Stimulated activated naive CD8-positive, alpha-beta T cell treated with anti-CD3 and anti-CD28 coated beads, Interleukin-15, Interleukin-2, amounts not matched to agents 100 ng/mL and 50 ng/mL, for 24 hours (primary cell): ENCODE data around the gene WDR73.

Experiments used
- H3K27ac Mint-ChIP-seq: one replicate; pipeline ENCODE4 v1.8.0; 2021; ENCODE audit warnings: mild to moderate bottlenecking, mixed read lengths
- H3K27me3 Mint-ChIP-seq: one replicate; pipeline ENCODE4 v1.8.0; 2021; ENCODE audit warnings: mixed read lengths
- H3K36me3 Mint-ChIP-seq: one replicate; pipeline ENCODE4 v1.8.0; 2021; ENCODE audit warnings: low read depth, mixed read lengths
- H3K4me1 Mint-ChIP-seq: one replicate; pipeline ENCODE4 v1.8.0; 2021; ENCODE audit warnings: low read depth, mixed read lengths
- H3K4me3 Mint-ChIP-seq: one replicate; pipeline ENCODE4 v1.8.0; 2021; ENCODE audit warnings: mild to moderate bottlenecking, mixed read lengths
- H3K9me3 Mint-ChIP-seq: one replicate; pipeline ENCODE4 v1.8.0; 2021; ENCODE audit warnings: mixed read lengths

The WDR73 gene

GRCh38 chr15:84609818-84610525 is 44.1 kb downstream of the WDR73 start:
- H3K9me3 Mint-ChIP-seq, result no peaks in the 10 kb centered on the region
- H3K4me1 Mint-ChIP-seq, result peaks cover 15% of the 10 kb centered on the region
- H3K4me3 Mint-ChIP-seq, result no peak overlapping the region
- no peak overlapping the region for H3K27ac Mint-ChIP-seq
- H3K27me3 Mint-ChIP-seq, result no peaks in the 10 kb centered on the region
- peaks cover 38% of the 10 kb centered on the region for H3K36me3 Mint-ChIP-seq

- Mint-ChIP-seq H3K27ac (no peak overlapping the region), H3K4me1 (peaks cover 27% of the 10 kb centered on the region), H3K9me3 (no peaks in the 10 kb centered on the region), H3K4me3 (no peak overlapping the region), H3K36me3 (peaks cover 44% of the 10 kb centered on the region), H3K27me3 (no peaks in the 10 kb centered on the region)
These were observed 45.3 kb downstream of the WDR73 start for GRCh38 chr15:84608707-84609284.

- Mint-ChIP-seq H3K36me3 (peaks cover 47% of the 10 kb centered on the region), H3K27ac (no peak overlapping the region), H3K9me3 (no peaks in the 10 kb centered on the region), H3K4me3 (no peak overlapping the region), H3K27me3 (no peaks in the 10 kb centered on the region), H3K4me1 (peaks cover 47% of the 10 kb centered on the region)
These were observed 47.4 kb downstream of the WDR73 start for GRCh38 chr15:84606653-84607120.

- Mint-ChIP-seq H3K4me1 (peaks cover 51% of the 10 kb centered on the region), H3K27me3 (no peaks in the 10 kb centered on the region), H3K27ac (peak overlapping the region; percentile 89), H3K36me3 (peaks cover 47% of the 10 kb centered on the region), H3K4me3 (peak overlapping the region; percentile 73), H3K9me3 (no peaks in the 10 kb centered on the region)
These were observed 48.6 kb downstream of the WDR73 start for GRCh38 chr15:84605554-84605882.

GRCh38 chr15:84604826-84605553 is 49.1 kb downstream of the WDR73 start:
- H3K27ac Mint-ChIP-seq, result peak overlapping the region; percentile 89
- no peaks in the 10 kb centered on the region for H3K27me3 Mint-ChIP-seq
- H3K9me3 Mint-ChIP-seq, result no peaks in the 10 kb centered on the region
- H3K36me3 Mint-ChIP-seq, result peaks cover 45% of the 10 kb centered on the region
- H3K4me1 Mint-ChIP-seq, result peaks cover 55% of the 10 kb centered on the region
- peak overlapping the region; percentile 73 for H3K4me3 Mint-ChIP-seq

GRCh38 chr15:84603630-84604379 is 50.3 kb downstream of the WDR73 start:
- peak overlapping the region; percentile 63 for H3K27ac Mint-ChIP-seq
- H3K36me3 Mint-ChIP-seq, result peaks cover 36% of the 10 kb centered on the region
- H3K4me3 Mint-ChIP-seq, result peak overlapping the region; percentile 33
- H3K27me3 Mint-ChIP-seq, result no peaks in the 10 kb centered on the region
- no peaks in the 10 kb centered on the region for H3K9me3 Mint-ChIP-seq
- H3K4me1 Mint-ChIP-seq, result peaks cover 67% of the 10 kb centered on the region

- H3K36me3 Mint-ChIP-seq, result peaks cover 24% of the 10 kb centered on the region
- peak overlapping the region; percentile 93 for H3K4me3 Mint-ChIP-seq
- no peaks in the 10 kb centered on the region for H3K9me3 Mint-ChIP-seq
- no peaks in the 10 kb centered on the region for H3K27me3 Mint-ChIP-seq
- peaks cover 82% of the 10 kb centered on the region for H3K4me1 Mint-ChIP-seq
- no peak overlapping the region for H3K27ac Mint-ChIP-seq
These were observed 52.6 kb downstream of the WDR73 start for GRCh38 chr15:84601555-84601838.

- Mint-ChIP-seq H3K4me1 (peaks cover 76% of the 10 kb centered on the region), H3K4me3 (peak within 1 kb of the TSS; percentile 93), H3K9me3 (no peaks in the 10 kb centered on the region), H3K27me3 (no peaks in the 10 kb centered on the region), H3K36me3 (peaks cover 19% of the 10 kb centered on the region), H3K27ac (peak within 1 kb of the TSS; percentile 69)
These were observed 53.2 kb downstream of the WDR73 start, which contains the start of gene ZSCAN2 for GRCh38 chr15:84600687-84601554. Gene ZSCAN2 (plus strand): TSS chr15:84601009. CDS start chr15:84603928, 2,919 bp downstream.

- H3K9me3 Mint-ChIP-seq, result no peaks in the 10 kb centered on the region
- H3K4me3 Mint-ChIP-seq, result peak overlapping the region; percentile 93
- H3K27ac Mint-ChIP-seq, result peak overlapping the region; percentile 69
- H3K27me3 Mint-ChIP-seq, result no peaks in the 10 kb centered on the region
- peaks cover 70% of the 10 kb centered on the region for H3K4me1 Mint-ChIP-seq
- H3K36me3 Mint-ChIP-seq, result peaks cover 13% of the 10 kb centered on the region
These were observed 53.8 kb downstream of the WDR73 start for GRCh38 chr15:84600331-84600686.

- Mint-ChIP-seq H3K4me3 (peak overlapping the region; percentile 93), H3K27ac (no peak overlapping the region), H3K27me3 (no peaks in the 10 kb centered on the region), H3K4me1 (peaks cover 66% of the 10 kb centered on the region), H3K36me3 (peaks cover 8% of the 10 kb centered on the region), H3K9me3 (no peaks in the 10 kb centered on the region)
These were observed 54.2 kb downstream of the WDR73 start for GRCh38 chr15:84599906-84600305.

- Mint-ChIP-seq H3K4me1 (peaks cover 63% of the 10 kb centered on the region), H3K27me3 (no peaks in the 10 kb centered on the region), H3K9me3 (no peaks in the 10 kb centered on the region), H3K4me3 (no peak overlapping the region), H3K27ac (no peak overlapping the region), H3K36me3 (peaks cover 4% of the 10 kb centered on the region)
These were observed 55.1 kb downstream of the WDR73 start for GRCh38 chr15:84598993-84599392.

- Mint-ChIP-seq H3K9me3 (no peaks in the 10 kb centered on the region), H3K4me3 (peak overlapping the region; percentile 10), H3K27ac (no peak overlapping the region), H3K4me1 (peaks cover 57% of the 10 kb centered on the region), H3K27me3 (no peaks in the 10 kb centered on the region), H3K36me3 (no peaks in the 10 kb centered on the region)
These were observed 55.8 kb downstream of the WDR73 start for GRCh38 chr15:84598250-84598649.

GRCh38 chr15:84597296-84597695 is 56.8 kb downstream of the WDR73 start:
- peaks cover 48% of the 10 kb centered on the region for H3K4me1 Mint-ChIP-seq
- no peaks in the 10 kb centered on the region for H3K9me3 Mint-ChIP-seq
- no peaks in the 10 kb centered on the region for H3K27me3 Mint-ChIP-seq
- H3K27ac Mint-ChIP-seq, result no peak overlapping the region
- H3K36me3 Mint-ChIP-seq, result no peaks in the 10 kb centered on the region
- no peak overlapping the region for H3K4me3 Mint-ChIP-seq

- peaks cover 40% of the 10 kb centered on the region for H3K4me1 Mint-ChIP-seq
- no peak overlapping the region for H3K27ac Mint-ChIP-seq
- no peaks in the 10 kb centered on the region for H3K36me3 Mint-ChIP-seq
- H3K27me3 Mint-ChIP-seq, result no peaks in the 10 kb centered on the region
- no peak overlapping the region for H3K4me3 Mint-ChIP-seq
- H3K9me3 Mint-ChIP-seq, result no peaks in the 10 kb centered on the region
These were observed 58.4 kb downstream of the WDR73 start for GRCh38 chr15:84595660-84596059.
